Umbilical cord (tissue), 2 donors: ENCODE measurements around the gene SLC25A47. TPM values are rescaled to one million over a fixed set of nuclear protein-coding genes. Genes with fewer than 3 reads are reported as not detected.
"Not testable (repeated sequence)": the region's sequence is repeated elsewhere in the genome, so short reads cannot be mapped to it uniquely, and the experiment has no call there.

Experiments used
- DNase-seq: peaks from one replicate; pipeline ENCODE4 v3.0.0-alpha.2; 2015; ENCODE audit warnings: low spot score
- total RNA-seq: library from RNA; depleted of rRNA; stranded (reverse); fragments of >200 nt; gene quantifications from one replicate; pipeline ENCODE4 v1.2.3, GENCODE V29; 2014; ENCODE audit warnings: low replicate concordance; ENCODE audit not compliant: insufficient read depth

Gene SLC25A47
- total RNA-seq, 1 donor from 2014 or later, result not detected

GRCh38 chr14:100289916-100290606 is 33.1 kb upstream of the SLC25A47 start:
- DNase-seq, result no peak

- no peak for DNase-seq
Measured at GRCh38 chr14:100290607-100291304, 32.4 kb upstream of the SLC25A47 start.

GRCh38 chr14:100291305-100292075 is 31.6 kb upstream of the SLC25A47 start:
- DNase-seq, result no peak

GRCh38 chr14:100292301-100292775 is 30.8 kb upstream of the SLC25A47 start:
- no peak for DNase-seq

GRCh38 chr14:100292776-100293461 is 30.2 kb upstream of the SLC25A47 start:
- DNase-seq, result no peak

- no peak for DNase-seq
Measured at GRCh38 chr14:100293497-100294212, 29.5 kb upstream of the SLC25A47 start.

GRCh38 chr14:100294213-100294962 is 28.8 kb upstream of the SLC25A47 start:
- DNase-seq, result no peak

GRCh38 chr14:100294963-100295330 is 28.2 kb upstream of the SLC25A47 start:
- DNase-seq, result no peak

- DNase-seq, result no peak
Measured at GRCh38 chr14:100295376-100296105, 27.6 kb upstream of the SLC25A47 start.

- no peak for DNase-seq
Measured at GRCh38 chr14:100296106-100296651, 27.0 kb upstream of the SLC25A47 start.

- not testable (repeated sequence) for DNase-seq
Measured at GRCh38 chr14:100296729-100297128, 26.4 kb upstream of the SLC25A47 start.

GRCh38 chr14:100297320-100298300 is 25.5 kb upstream of the SLC25A47 start:
- DNase-seq, result peak; percentile 58

GRCh38 chr14:100298551-100299237 is 24.4 kb upstream of the SLC25A47 start:
- no peak for DNase-seq

GRCh38 chr14:100299238-100299560 is 23.9 kb upstream of the SLC25A47 start:
- DNase-seq, result no peak

GRCh38 chr14:100302616-100303015 is 20.5 kb upstream of the SLC25A47 start:
- DNase-seq, result no peak

GRCh38 chr14:100303179-100303578 is 20.0 kb upstream of the SLC25A47 start:
- DNase-seq, result no peak

GRCh38 chr14:100303925-100304324 is 19.2 kb upstream of the SLC25A47 start:
- DNase-seq, result no peak
